Keratinocyte (primary cell): ENCODE measurements around the gene TMIGD2. TPM values are rescaled to one million over a fixed set of nuclear protein-coding genes. Genes with fewer than 3 reads are reported as not detected.

Source experiments
- DNase-seq: peaks from one replicate; pipeline ENCODE4 v3.0.0-alpha.2; 2011; ENCODE audit warnings: low read depth, missing footprints, low spot score
- FAIRE-seq: peaks from 2 replicates; lab custom pipeline; 2011; peaks lifted over from hg19 to GRCh38; lab: Jason Lieb, UNC
- H2AFZ ChIP-seq: 2 replicates; pipeline ENCODE4 v1.6.0; 2012; ENCODE audit warnings: low read length, control low read depth, inconsistent platforms; ENCODE audit not compliant: control insufficient read depth
- H3K27ac ChIP-seq: 2 replicates; pipeline ENCODE4 v1.5.1; 2011; ENCODE audit warnings: low read length; ENCODE audit not compliant: control insufficient read depth, insufficient read depth
- H3K27me3 ChIP-seq: 3 replicates; pipeline ENCODE4 v1.6.0; 2011; ENCODE audit warnings: low read length; ENCODE audit not compliant: control insufficient read depth, insufficient read depth; ENCODE audit errors: extremely low read depth
- H3K36me3 ChIP-seq, 2 experiments: 2 replicates in 1 of 2; 3 replicates in 1 of 2; pipeline ENCODE4 v1.5.1; 2011; ENCODE audit warnings: low read length in 2 of 2, mild to moderate bottlenecking in 1 of 2; ENCODE audit not compliant: control insufficient read depth in 2 of 2, insufficient read depth in 2 of 2; ENCODE audit errors: extremely low read depth in 1 of 2
- H3K4me1 ChIP-seq: 3 replicates; pipeline ENCODE4 v1.5.1; 2011; ENCODE audit warnings: low read length; ENCODE audit not compliant: control insufficient read depth, insufficient read depth; ENCODE audit errors: extremely low read depth
- H3K4me2 ChIP-seq: 3 replicates; pipeline ENCODE4 v1.6.0; 2011; ENCODE audit warnings: low read depth, low read length; ENCODE audit not compliant: control insufficient read depth, insufficient read depth; ENCODE audit errors: extremely low read depth
- H3K4me3 ChIP-seq, 3 experiments: fragments of 200-600 bp in 1 of 3; sonication (generic) in 1 of 3; 2 replicates in 2 of 3; 3 replicates in 1 of 3; pipeline ENCODE4 v1.5.1; 2011 to 2016; ENCODE audit warnings: low read length in 3 of 3, mild to moderate bottlenecking in 3 of 3, control low read depth in 2 of 3, inconsistent platforms in 1 of 3, low read depth in 1 of 3, mixed read lengths in 1 of 3, mixed run types in 1 of 3, moderate library complexity in 1 of 3; ENCODE audit not compliant: control insufficient read depth in 2 of 3, insufficient read depth in 2 of 3; ENCODE audit errors: extremely low read depth in 1 of 3
- H3K79me2 ChIP-seq: 2 replicates; pipeline ENCODE4 v1.6.0; 2012; ENCODE audit warnings: low read length; ENCODE audit not compliant: control insufficient read depth, insufficient read depth
- H3K9ac ChIP-seq: 3 replicates; pipeline ENCODE4 v1.6.0; 2011; ENCODE audit warnings: low read length; ENCODE audit not compliant: control insufficient read depth, insufficient read depth; ENCODE audit errors: extremely low read depth
- H3K9me1 ChIP-seq: 3 replicates; pipeline ENCODE4 v1.6.0; 2011; ENCODE audit warnings: low read length; ENCODE audit not compliant: control insufficient read depth, insufficient read depth; ENCODE audit errors: extremely low read depth
- H3K9me3 ChIP-seq: 2 replicates; pipeline ENCODE4 v1.5.1; 2012; ENCODE audit warnings: low read depth, low read length; ENCODE audit not compliant: control insufficient read depth
- H4K20me1 ChIP-seq: 3 replicates; pipeline ENCODE4 v1.6.0; 2011; ENCODE audit warnings: low read length; ENCODE audit not compliant: control insufficient read depth, insufficient read depth; ENCODE audit errors: extremely low read depth
- EZH2 ChIP-seq: IDR thresholded peaks from one replicate; pipeline ENCODE4 v1.6.1; 2012; ENCODE audit warnings: inconsistent platforms, mild to moderate bottlenecking, low read length, moderate library complexity
- dilution Hi-C: fragments of 300-500 bp; cut with MboI; formaldehyde crosslinking; loops from one replicate; pipeline ENCODE4 v1.7.0; 2020; ENCODE audit warnings: low sequenced_read_pairs; ENCODE audit not compliant: extremely low pct_ligation_motif_present
- polyA plus RNA-seq, 5 experiments: library from polyadenylated mRNA; depleted of rRNA in 3 of 5; stranded (reverse) in 3 of 5; stranded (forward) in 1 of 5; unstranded in 1 of 5; fragments of >200 nt; gene quantifications; 1 replicate in 1 of 5; 2 replicates in 3 of 5; 3 replicates in 1 of 5; pipeline versions ENCODE4 v1.2.1 to v1.2.3, GENCODE V29; 2011 to 2012; ENCODE audit warnings: missing spikeins in 2 of 5, low read depth in 1 of 5, low replicate concordance in 1 of 5
- TF ChIP-seq, protein P1 (sequence below), 3 experiments: IDR thresholded peaks in 1 of 3; conservative IDR thresholded peaks in 1 of 3; optimal IDR thresholded peaks in 1 of 3; 2 replicates in 2 of 3; 3 replicates in 1 of 3; pipeline versions ENCODE3 to v1.5.1; 2011; ENCODE audit warnings: low read length in 3 of 3, mild to moderate bottlenecking in 3 of 3, moderate library complexity in 2 of 3, control low read depth in 1 of 3, inconsistent platforms in 1 of 3; ENCODE audit not compliant: insufficient read depth in 2 of 3; ENCODE audit errors: extremely low read depth in 1 of 3

TMIGD2 gene
- polyA plus RNA-seq, 1 donor (not counting 4 experiments of a cell fraction or from before 2014, with no cell fraction given): not detected

- H3K4me3 ChIP-seq: peak within 1 kb of the TSS; percentile 59 to 94 (median 83)
- peak within 1 kb of the TSS; percentile 75 for H3K9ac ChIP-seq
- no peaks in the 10 kb centered on the region for H4K20me1 ChIP-seq
- FAIRE-seq (no peak), DNase-seq (no peak)
- H3K4me2 ChIP-seq: peak within 1 kb of the TSS; percentile 98
- no peak for TF ChIP-seq EZH2
- TF ChIP-seq, protein P1, sequence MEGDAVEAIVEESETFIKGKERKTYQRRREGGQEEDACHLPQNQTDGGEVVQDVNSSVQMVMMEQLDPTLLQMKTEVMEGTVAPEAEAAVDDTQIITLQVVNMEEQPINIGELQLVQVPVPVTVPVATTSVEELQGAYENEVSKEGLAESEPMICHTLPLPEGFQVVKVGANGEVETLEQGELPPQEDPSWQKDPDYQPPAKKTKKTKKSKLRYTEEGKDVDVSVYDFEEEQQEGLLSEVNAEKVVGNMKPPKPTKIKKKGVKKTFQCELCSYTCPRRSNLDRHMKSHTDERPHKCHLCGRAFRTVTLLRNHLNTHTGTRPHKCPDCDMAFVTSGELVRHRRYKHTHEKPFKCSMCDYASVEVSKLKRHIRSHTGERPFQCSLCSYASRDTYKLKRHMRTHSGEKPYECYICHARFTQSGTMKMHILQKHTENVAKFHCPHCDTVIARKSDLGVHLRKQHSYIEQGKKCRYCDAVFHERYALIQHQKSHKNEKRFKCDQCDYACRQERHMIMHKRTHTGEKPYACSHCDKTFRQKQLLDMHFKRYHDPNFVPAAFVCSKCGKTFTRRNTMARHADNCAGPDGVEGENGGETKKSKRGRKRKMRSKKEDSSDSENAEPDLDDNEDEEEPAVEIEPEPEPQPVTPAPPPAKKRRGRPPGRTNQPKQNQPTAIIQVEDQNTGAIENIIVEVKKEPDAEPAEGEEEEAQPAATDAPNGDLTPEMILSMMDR (optimal IDR thresholded peaks at IDR 0.05 in 1 of 3, IDR thresholded peaks at IDR 0.05 in 1 of 3, conservative IDR thresholded peaks at IDR 0.05 in 1 of 3; ENCODE audit: extremely low read depth in 1 of 3, insufficient read depth in 2 of 3, low read length in 3 of 3): no peak
- no peaks in the 10 kb centered on the region for H3K9me1 ChIP-seq
- H3K27ac ChIP-seq: peak within 1 kb of the TSS; percentile 75
- H3K4me1 ChIP-seq: peaks cover 15% of the 10 kb centered on the region
- peaks cover 0 to 2% of the 10 kb centered on the region in 2 experiments for H3K36me3 ChIP-seq
- H2AFZ ChIP-seq: peak within 1 kb of the TSS; percentile 96
- dilution Hi-C loops: no loop called here
- H3K9me3 ChIP-seq: no peaks in the 10 kb centered on the region
- no peaks in the 10 kb centered on the region for H3K79me2 ChIP-seq
- no peaks in the 10 kb centered on the region for H3K27me3 ChIP-seq
Measured at GRCh38 chr19:4343370-4344307, 41.5 kb upstream of the TMIGD2 start, which contains the start of gene MPND. Gene MPND (plus strand): TSS chr19:4343562. CDS start chr19:4343594, 32 bp downstream.

GRCh38 chr19:4342615-4343369 lies 40.6 kb upstream of the TMIGD2 start:
- dilution Hi-C loops: no loop called here
- peak; percentile 72 for TF ChIP-seq EZH2
- TF ChIP-seq, protein P1 (optimal IDR thresholded peaks at IDR 0.05 in 1 of 3, IDR thresholded peaks at IDR 0.05 in 1 of 3, conservative IDR thresholded peaks at IDR 0.05 in 1 of 3; ENCODE audit: extremely low read depth in 1 of 3, insufficient read depth in 2 of 3, low read length in 3 of 3): peak; percentile 20 to 33 (median 27)

More at GRCh38 chr19:4342615-4343369, 40.6 kb upstream of the TMIGD2 start:
- Histone ChIP-seq H3K4me2 (peak overlapping the region; percentile 98), H3K4me1 (peaks cover 15% of the 10 kb centered on the region), H3K27ac (peak overlapping the region; percentile 75), H3K36me3 (peaks cover 0 to 2% of the 10 kb centered on the region in 2 experiments), H3K9ac (peak overlapping the region; percentile 75), H3K4me3 (peak overlapping the region; percentile 59 to 94 (median 83)), H4K20me1 (no peaks in the 10 kb centered on the region), H3K79me2 (peaks cover 1% of the 10 kb centered on the region), H3K9me1 (no peaks in the 10 kb centered on the region), H2AFZ (peak overlapping the region; percentile 96), H3K9me3 (no peaks in the 10 kb centered on the region), H3K27me3 (no peaks in the 10 kb centered on the region)
- DNase-seq (peak; percentile 100), FAIRE-seq (peak; percentile 95)
